K562 (cell line): ENCODE measurements around the gene TRMT10B. TPM values are rescaled to one million over a fixed set of nuclear protein-coding genes. Genes with fewer than 3 reads are reported as not detected.

Experiments used
- ATAC-seq: fragments of 200-7000 bp; cut with Tn5 transposase; 3 replicates; pipeline ENCODE4 v1.9.1; 2020; ENCODE audit warnings: moderate library complexity
- BruUV-seq: library from RNA; stranded (reverse); fragments of 400-500 nt; replicated peaks from 2 replicates; lab custom pipeline; 2021; lab: Mats Ljungman, UMichigan
- CTCF ChIA-PET: fragments of 300-600 bp; formaldehyde crosslinking; extraction: SDS; loops from one replicate; lab custom pipeline; 2021; ENCODE audit warnings: low intra/inter-chr PET ratio; lab: Yijun Ruan, JAX
- POLR2A ChIA-PET: fragments of 300-600, 350-650 bp; sonication (Branson Sonifier 250); formaldehyde crosslinking; extraction: SDS; loops from one replicate; lab custom pipeline; 2021; ENCODE audit warnings: antibody characterized with exemption, inconsistent platforms; lab: Yijun Ruan, JAX
- DNase-seq, 4 experiments: peaks; one replicate each; pipeline versions ENCODE4 v3.0.0 to v3.0.0-alpha.2; 2011 to 2018; ENCODE audit warnings: low spot score in 3 of 4, mixed read lengths in 3 of 4; ENCODE audit errors: extremely low read depth in 1 of 4
- FAIRE-seq: peaks from 2 replicates; lab custom pipeline; 2011; peaks lifted over from hg19 to GRCh38; lab: Jason Lieb, UNC
- H2AFZ ChIP-seq: 2 replicates; pipeline ENCODE4 v1.6.0; 2011; ENCODE audit warnings: low read depth, low read length, control low read depth, inconsistent platforms
- H3K27ac ChIP-seq: fragments of 200-600 bp; 3 replicates; pipeline ENCODE4 v1.8.0; 2011; ENCODE audit warnings: low read depth, mild to moderate bottlenecking, control low read depth, inconsistent platforms, low read length, moderate library complexity, mixed read lengths; ENCODE audit errors: extremely low read depth
- H3K27me3 ChIP-seq, 2 experiments: fragments of 300-600 bp in 1 of 2; 2 replicates in 1 of 2; 3 replicates in 1 of 2; pipeline versions ENCODE4 v1.6.0 to v1.8.0; 2011; ENCODE audit warnings: inconsistent platforms in 2 of 2, low read length in 2 of 2, mild to moderate bottlenecking in 1 of 2, mixed read lengths in 1 of 2, moderate library complexity in 1 of 2; ENCODE audit not compliant: control insufficient read depth in 2 of 2, insufficient read depth in 2 of 2
- H3K36me3 ChIP-seq: fragments of 300-600 bp; 3 replicates; pipeline ENCODE4 v1.8.0; 2011; ENCODE audit warnings: mild to moderate bottlenecking, low read length, inconsistent platforms; ENCODE audit not compliant: control insufficient read depth, insufficient read depth
- H3K4me1 ChIP-seq, 2 experiments: fragments of 200-600 bp in 1 of 2; replicated peaks in 1 of 2; 2 replicates in 1 of 2; 3 replicates in 1 of 2; pipeline versions ENCODE4 v1.5.1 to v1.8.0; 2011; ENCODE audit warnings: inconsistent platforms in 2 of 2, low read length in 2 of 2, mild to moderate bottlenecking in 1 of 2, mixed read lengths in 1 of 2, moderate library complexity in 1 of 2; ENCODE audit not compliant: control insufficient read depth in 2 of 2, insufficient read depth in 2 of 2
- H3K4me2 ChIP-seq: 2 replicates; pipeline ENCODE4 v1.6.1; 2011; ENCODE audit warnings: low read length, control low read depth, inconsistent platforms, mixed read lengths; ENCODE audit not compliant: insufficient read depth
- H3K4me3 ChIP-seq: fragments of 200-600 bp; sonication (generic), shearing (Covaris generic); 2 replicates; pipeline ENCODE4 v1.5.1; 2016; ENCODE audit warnings: control low read depth, inconsistent platforms
- H3K79me2 ChIP-seq: fragments of 200-600 bp; 3 replicates; pipeline ENCODE4 v1.8.0; 2011; ENCODE audit warnings: low read length, inconsistent platforms; ENCODE audit not compliant: control insufficient read depth, insufficient read depth
- H3K9ac ChIP-seq, 2 experiments: 2 replicates each; pipeline versions ENCODE4 v1.6.0 to v1.6.1; 2011; ENCODE audit warnings: low read depth in 2 of 2, low read length in 2 of 2, control low read depth in 1 of 2, inconsistent platforms in 1 of 2, mild to moderate bottlenecking in 1 of 2, mixed read lengths in 1 of 2; ENCODE audit not compliant: insufficient read depth in 1 of 2
- H3K9me1 ChIP-seq: one replicate; pipeline ENCODE4 v1.6.0; 2011; ENCODE audit warnings: inconsistent platforms, mild to moderate bottlenecking, low read length, moderate library complexity; ENCODE audit not compliant: control insufficient read depth, insufficient read depth
- H3K9me3 ChIP-seq: replicated peaks from 2 replicates; pipeline ENCODE4 v1.5.1; 2011; ENCODE audit warnings: low read depth, low read length, inconsistent platforms; ENCODE audit not compliant: control insufficient read depth, insufficient read depth
- H4K20me1 ChIP-seq: replicated peaks from 2 replicates; pipeline ENCODE4 v1.6.1; 2011; ENCODE audit warnings: low read length, inconsistent platforms, mixed read lengths; ENCODE audit not compliant: control insufficient read depth, insufficient read depth
- CTCFL ChIP-seq: IDR thresholded peaks from 2 replicates; pipeline ENCODE4 v1.6.1; 2011; ENCODE audit warnings: borderline replicate concordance, low read depth, mild to moderate bottlenecking, moderate library complexity, low read length; ENCODE audit not compliant: insufficient read depth, poor library complexity, severe bottlenecking
- HMGXB4 ChIP-seq: sonication (generic); formaldehyde crosslinking; IDR thresholded peaks from 2 replicates; pipeline ENCODE4 v1.8.1; 2023; ENCODE audit warnings: mild to moderate bottlenecking, missing genetic modification reagents
- MAFF ChIP-seq: IDR thresholded peaks from 2 replicates; pipeline ENCODE4 v1.6.1; 2012; ENCODE audit warnings: low read length, improper control_type of control experiment
- SPI1 ChIP-seq: IDR thresholded peaks from 2 replicates; pipeline ENCODE4 v1.6.1; 2011; ENCODE audit warnings: low read depth, low read length, control low read depth, borderline replicate concordance
- WGBS: fragments of 100-300 bp; shearing (Covaris generic); methylation state at CpG from one replicate; pipeline ENCODE4 v1.1.6; 2016; ENCODE audit warnings: low coverage, mixed read lengths; ENCODE audit not compliant: insufficient coverage; ENCODE audit errors: missing lambda C conversion rate; 5-methylcytosine and 5-hydroxymethylcytosine counted together
- in situ Hi-C: fragments of 300-500 bp; cut with MboI; formaldehyde crosslinking; loops from 4 replicates; pipeline ENCODE4 v1.15.0; 2018; ENCODE audit warnings: inconsistent platforms, mixed read lengths
- intact Hi-C: fragments of 100-400 bp; cut with micrococcal nuclease; formaldehyde crosslinking; loops from 2 replicates; pipeline ENCODE4 v1.14.2; 2022
- polyA plus RNA-seq, 8 experiments: library from polyadenylated mRNA; depleted of rRNA in 4 of 8; stranded (reverse) in 5 of 8; unstranded in 3 of 8; fragments of >200 nt; fragmentation: Nextera tagmentation in 2 of 8; fragmentation: Illumina TruSeq in 1 of 8; extraction: Ambion mirVana in 2 of 8; extraction: Trizol in 1 of 8; gene quantifications; 2 replicates each; pipeline versions ENCODE4 v1.2.1 to v1.2.3, GENCODE V29; 2011 to 2014; ENCODE audit warnings: inconsistent platforms in 1 of 8, missing spikeins in 1 of 8
- total RNA-seq, 7 experiments: library from RNA; depleted of rRNA in 6 of 7; stranded (reverse); fragments of >200 nt in 6 of 7; fragmentation: Illumina TruSeq in 2 of 7; extraction: Trizol in 2 of 7; gene quantifications; 2 replicates each; pipeline versions ENCODE4 v1.2.1 to v1.2.3, GENCODE V29; 2011 to 2021; ENCODE audit warnings: low replicate concordance in 1 of 7

The TRMT10B gene
- total and polyA plus RNA-seq, 9 of the 15 experiments (the other 6 are each of a cell fraction or from before 2014, with no cell fraction given), result 2.9 to 13.4 (median 7.0) TPM

- Histone ChIP-seq H3K79me2 (no peaks in the 10 kb centered on the region), H3K27ac (no peak overlapping the region), H3K4me3 (no peak overlapping the region), H3K9ac (no peak overlapping the region), H3K27me3 (peaks cover 42 to 44% of the 10 kb centered on the region in 2 experiments; a peak in 4 of 5 replicates), H3K9me1 (no peaks in the 10 kb centered on the region), H3K4me2 (no peak overlapping the region), H3K36me3 (no peaks in the 10 kb centered on the region), H2AFZ (no peak overlapping the region), H3K4me1 (no peaks in the 10 kb centered on the region), H3K9me3 (no peaks in the 10 kb centered on the region), H4K20me1 (no peaks in the 10 kb centered on the region)
- DNase-seq (no peak), ATAC-seq (no peak), FAIRE-seq (no peak)
- 0% methylated on average over 3 of the region's 3 CpGs for WGBS
- in situ Hi-C loops (no loop called here), intact Hi-C loops (no loop called here)
- no peak for TF ChIP-seq MAFF
- TF ChIP-seq HMGXB4 (CRISPR knock-in tag), result no peak
- no peak for TF ChIP-seq CTCFL
- TF ChIP-seq SPI1, result peak; percentile 96
- no TSS peak for BruUV-seq
- CTCF ChIA-PET, result no interaction called here
- POLR2A ChIA-PET, result interaction anchor here (0.6 kb wide), 1 partner anchor 175 kb away, joined by 3 read pairs; no protein-coding TSS in a partner anchor
These were observed 43.6 kb upstream of the TRMT10B start for GRCh38 chr9:37710046-37710445.
